Measurements from ENCODE around the gene ARHGAP9. TPM values are rescaled to one million over a fixed set of nuclear protein-coding genes. Genes with fewer than 3 reads are reported as not detected.
"Not testable (repeated sequence)": the region's sequence is repeated elsewhere in the genome, so short reads cannot be mapped to it uniquely, and the experiment has no call there.

The ARHGAP9 gene
- total RNA-seq, 4 donors from 2014 or later, result 5.2 to 40.5 (median 11.6) TPM

DNA sequence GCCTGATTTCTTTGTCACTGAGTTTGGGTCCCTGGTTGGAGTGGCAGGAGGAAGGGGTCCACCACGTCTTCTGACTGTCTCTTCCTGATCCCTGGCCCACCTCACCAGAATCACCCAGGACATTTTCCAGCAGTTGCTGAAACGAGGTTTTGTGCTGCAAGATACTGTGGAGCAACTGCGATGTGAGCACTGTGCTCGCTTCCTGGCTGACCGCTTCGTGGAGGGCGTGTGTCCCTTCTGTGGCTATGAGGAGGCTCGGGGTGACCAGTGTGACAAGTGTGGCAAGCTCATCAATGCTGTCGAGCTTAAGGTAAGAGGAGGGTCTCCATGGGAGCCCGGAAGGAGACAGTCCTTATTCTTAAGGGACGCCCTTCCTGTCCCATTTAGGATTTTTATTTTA is 20.5 kb upstream of the ARHGAP9 start:
- Histone ChIP-seq H3K36me3 (peaks cover 0 to 100% (median 6%) of the 10 kb centered on the region in 3 donors), H3K4me1 (no peaks in the 10 kb centered on the region), H3K27me3 (no peaks in the 10 kb centered on the region), H3K4me3 (no peak overlapping the region), H3K27ac (no peak overlapping the region), H3K9me3 (no peaks in the 10 kb centered on the region)
- no peak for DNase-seq (ENCODE audit: low spot score in 2 of 2)
- 92 to 93% methylated on average over 11 of the region's 11 CpGs for WGBS, 2 donors
- TF ChIP-seq EP300 (IDR thresholded peaks at IDR 0.05) (no peak), POLR2A (IDR thresholded peaks at IDR 0.05) (no peak)
- TF ChIP-seq, protein P1, sequence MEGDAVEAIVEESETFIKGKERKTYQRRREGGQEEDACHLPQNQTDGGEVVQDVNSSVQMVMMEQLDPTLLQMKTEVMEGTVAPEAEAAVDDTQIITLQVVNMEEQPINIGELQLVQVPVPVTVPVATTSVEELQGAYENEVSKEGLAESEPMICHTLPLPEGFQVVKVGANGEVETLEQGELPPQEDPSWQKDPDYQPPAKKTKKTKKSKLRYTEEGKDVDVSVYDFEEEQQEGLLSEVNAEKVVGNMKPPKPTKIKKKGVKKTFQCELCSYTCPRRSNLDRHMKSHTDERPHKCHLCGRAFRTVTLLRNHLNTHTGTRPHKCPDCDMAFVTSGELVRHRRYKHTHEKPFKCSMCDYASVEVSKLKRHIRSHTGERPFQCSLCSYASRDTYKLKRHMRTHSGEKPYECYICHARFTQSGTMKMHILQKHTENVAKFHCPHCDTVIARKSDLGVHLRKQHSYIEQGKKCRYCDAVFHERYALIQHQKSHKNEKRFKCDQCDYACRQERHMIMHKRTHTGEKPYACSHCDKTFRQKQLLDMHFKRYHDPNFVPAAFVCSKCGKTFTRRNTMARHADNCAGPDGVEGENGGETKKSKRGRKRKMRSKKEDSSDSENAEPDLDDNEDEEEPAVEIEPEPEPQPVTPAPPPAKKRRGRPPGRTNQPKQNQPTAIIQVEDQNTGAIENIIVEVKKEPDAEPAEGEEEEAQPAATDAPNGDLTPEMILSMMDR (IDR thresholded peaks at IDR 0.05), result no peak

DNA sequence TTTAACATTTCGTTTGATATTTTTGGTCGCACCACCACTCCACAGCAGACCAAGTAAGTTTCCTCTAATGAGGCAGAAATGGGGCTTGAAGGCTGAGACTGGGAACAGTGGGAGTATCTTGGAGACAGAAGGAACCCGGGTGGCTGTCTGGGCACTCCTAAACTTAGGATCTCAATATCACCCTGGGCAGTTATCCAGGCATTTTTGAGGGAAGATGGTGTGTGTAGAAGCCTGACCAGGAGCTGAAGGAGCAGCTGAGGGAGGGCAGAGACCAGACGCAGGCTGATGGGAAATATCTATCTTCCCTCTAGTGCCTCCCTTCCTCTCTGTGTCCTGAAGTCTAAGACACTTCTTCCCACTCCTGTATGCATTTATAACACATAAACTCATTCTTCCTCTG is 18.9 kb upstream of the ARHGAP9 start:
- peaks cover 0 to 92% (median 5%) of the 10 kb centered on the region in 3 donors for H3K36me3 ChIP-seq
- no peak overlapping the region for H3K27ac ChIP-seq
- H3K9me3 ChIP-seq, result no peaks in the 10 kb centered on the region
- no peak overlapping the region for H3K4me3 ChIP-seq
- no peaks in the 10 kb centered on the region for H3K27me3 ChIP-seq
- H3K4me1 ChIP-seq, result no peaks in the 10 kb centered on the region
- WGBS, 2 donors, result 96 to 99% methylated on average over 4 of the region's 4 CpGs
- no peak for DNase-seq (ENCODE audit: low spot score in 2 of 2)
- TF ChIP-seq, protein P1 (IDR thresholded peaks at IDR 0.05), result no peak
- TF ChIP-seq EP300 (IDR thresholded peaks at IDR 0.05), result no peak
- TF ChIP-seq POLR2A (IDR thresholded peaks at IDR 0.05), result no peak

DNA sequence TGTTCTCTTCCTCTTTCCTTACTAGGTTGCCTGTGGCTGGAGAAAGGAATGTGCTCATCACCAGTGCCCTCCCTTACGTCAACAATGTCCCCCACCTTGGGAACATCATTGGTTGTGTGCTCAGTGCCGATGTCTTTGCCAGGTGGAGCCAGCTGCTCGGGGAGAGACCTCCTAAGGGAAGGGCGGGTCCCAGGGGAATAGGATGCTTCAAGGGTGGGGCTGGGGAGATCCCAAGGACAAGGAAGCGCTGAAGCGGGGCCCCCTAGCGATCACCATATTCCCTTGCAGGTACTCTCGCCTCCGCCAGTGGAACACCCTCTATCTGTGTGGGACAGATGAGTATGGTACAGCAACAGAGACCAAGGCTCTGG is 18.5 kb upstream of the ARHGAP9 start:
- no peaks in the 10 kb centered on the region for H3K4me1 ChIP-seq
- no peak overlapping the region for H3K27ac ChIP-seq
- no peaks in the 10 kb centered on the region for H3K9me3 ChIP-seq
- H3K27me3 ChIP-seq, result no peaks in the 10 kb centered on the region
- TF ChIP-seq EP300 (IDR thresholded peaks at IDR 0.05) (no peak), POLR2A (IDR thresholded peaks at IDR 0.05) (no peak)
- TF ChIP-seq, protein P1 (IDR thresholded peaks at IDR 0.05), result no peak
- 85 to 86% methylated on average over 9 of the region's 9 CpGs for WGBS, 2 donors
- no peak overlapping the region for H3K4me3 ChIP-seq
- DNase-seq (ENCODE audit: low spot score in 2 of 2), result no peak
- H3K36me3 ChIP-seq, result peaks cover 0 to 88% (median 5%) of the 10 kb centered on the region in 3 donors

DNA sequence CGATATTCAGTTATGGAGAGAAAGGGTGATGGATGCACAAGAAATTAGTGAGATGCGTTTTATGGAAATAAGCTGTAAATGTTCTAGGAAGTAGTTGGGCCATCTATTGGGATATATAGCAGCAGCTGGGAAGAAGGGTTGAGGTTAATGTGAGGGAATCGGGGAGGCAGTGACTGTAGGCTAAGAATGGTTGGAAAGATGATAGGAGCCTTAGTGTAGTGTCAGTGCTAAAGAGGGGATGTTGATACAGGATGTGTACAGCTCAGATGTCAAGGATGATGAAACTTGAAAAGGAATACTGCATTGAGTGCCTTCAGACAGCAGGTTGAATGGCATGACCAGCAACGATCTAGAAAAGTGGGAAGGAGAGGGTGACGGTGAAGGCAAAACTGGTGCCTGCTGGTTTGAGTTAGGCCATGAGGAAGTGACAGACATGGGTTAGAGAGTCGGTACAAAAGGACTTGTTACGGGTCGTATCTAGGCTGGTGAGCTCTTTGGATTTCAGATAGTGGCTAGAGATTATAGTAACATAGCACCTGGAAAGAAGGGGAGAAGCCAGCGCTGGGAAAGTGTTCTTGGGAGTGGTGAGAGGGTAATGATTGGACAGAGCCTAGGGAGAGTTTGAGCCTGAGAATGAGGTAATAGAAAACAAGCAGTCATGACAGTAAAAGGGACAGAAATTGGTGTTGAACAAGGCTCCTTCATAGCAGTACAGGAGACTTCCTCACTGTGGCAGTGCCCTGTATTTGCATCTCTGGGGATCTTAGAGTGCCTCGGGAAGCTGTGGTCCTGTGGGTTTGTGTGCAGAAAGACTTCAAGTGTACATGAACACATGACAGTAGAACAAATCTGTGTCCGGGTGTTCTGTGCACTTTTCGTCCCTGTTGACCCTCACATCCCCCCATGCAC is 17.8 kb upstream of the ARHGAP9 start:
- WGBS, 2 donors, result 89 to 90% methylated on average over 12 of the region's 12 CpGs
- DNase-seq (ENCODE audit: low spot score in 2 of 2), result no peak
- peaks cover 0 to 86% (median 5%) of the 10 kb centered on the region in 3 donors for H3K36me3 ChIP-seq

DNA sequence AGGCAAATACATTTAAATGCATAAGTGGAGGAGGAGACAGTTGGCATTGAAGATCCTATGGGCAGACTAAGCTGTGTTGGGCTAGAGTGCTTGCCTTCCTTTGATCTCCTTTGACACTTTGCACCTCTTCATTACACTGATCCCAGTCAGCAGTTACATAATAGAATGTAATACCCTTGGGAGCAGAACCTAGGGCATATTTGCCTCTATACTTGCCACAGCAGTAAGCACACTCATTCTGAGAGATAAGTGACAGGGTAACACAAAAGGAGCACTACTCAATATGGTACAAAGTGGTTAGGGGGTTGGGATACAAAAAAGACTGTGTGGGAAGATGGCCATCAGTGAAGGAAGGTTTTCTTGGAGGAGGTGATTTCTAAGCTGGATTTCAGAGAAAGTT is 17.2 kb upstream of the ARHGAP9 start:
- no peaks in the 10 kb centered on the region for H3K9me3 ChIP-seq
- no peaks in the 10 kb centered on the region for H3K27me3 ChIP-seq
- no peak for TF ChIP-seq POLR2A (IDR thresholded peaks at IDR 0.05)
- peaks cover 1 to 86% (median 5%) of the 10 kb centered on the region in 3 donors for H3K36me3 ChIP-seq
- no peak overlapping the region for H3K4me3 ChIP-seq
- no peak for DNase-seq (ENCODE audit: low spot score in 2 of 2)
- H3K27ac ChIP-seq, result no peak overlapping the region
- H3K4me1 ChIP-seq, result no peaks in the 10 kb centered on the region

More for the DNA sequence above, 17.8 kb upstream of the ARHGAP9 start:
- H3K4me1 ChIP-seq, result no peaks in the 10 kb centered on the region
- H3K27ac ChIP-seq, result no peak overlapping the region
- H3K9me3 ChIP-seq, result no peaks in the 10 kb centered on the region
- H3K4me3 ChIP-seq, result no peak overlapping the region
- no peak for TF ChIP-seq POLR2A (IDR thresholded peaks at IDR 0.05)
- no peaks in the 10 kb centered on the region for H3K27me3 ChIP-seq

DNA sequence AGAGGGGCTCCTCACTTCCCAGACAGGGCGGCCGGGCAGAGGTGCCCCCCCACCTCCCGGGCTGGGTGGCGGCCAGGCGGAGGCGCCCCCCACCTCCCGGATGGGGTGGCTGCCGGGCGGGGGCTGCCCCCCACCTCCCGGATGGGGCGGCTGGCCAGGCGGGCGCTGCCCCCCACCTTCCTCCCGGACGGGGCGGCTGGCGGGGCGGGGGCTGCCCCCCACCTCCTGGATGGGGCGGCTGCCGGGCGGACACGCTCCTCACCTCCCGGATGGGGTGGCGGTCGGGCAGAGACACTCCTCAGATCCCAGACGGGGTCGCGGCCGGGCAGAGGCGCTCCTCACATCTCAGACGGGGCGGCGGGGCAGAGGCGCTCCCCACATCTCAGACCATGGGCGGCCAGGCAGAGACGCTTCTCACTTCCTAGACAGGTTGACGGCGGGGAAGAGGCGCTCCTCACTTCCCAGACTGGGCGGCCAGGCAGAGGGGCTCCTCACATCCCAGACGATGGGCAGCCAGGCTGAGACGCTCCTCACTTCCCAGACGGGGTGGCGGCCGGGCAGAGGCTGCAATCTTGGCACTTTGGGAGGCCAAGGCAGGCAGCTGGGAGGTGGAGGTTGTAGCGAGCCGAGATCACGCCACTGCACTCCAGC is 15.5 kb upstream of the ARHGAP9 start:
- H3K27me3 ChIP-seq; DNase-seq (ENCODE audit: low spot score in 2 of 2); H3K27ac ChIP-seq; H3K4me3 ChIP-seq; H3K4me1 ChIP-seq; H3K9me3 ChIP-seq: not testable (repeated sequence)
- H3K36me3 ChIP-seq, result peaks cover 3 to 86% (median 5%) of the 10 kb centered on the region in 3 donors
- WGBS, 2 donors, result 95 to 99% methylated on average over 15 to 22 of the region's 48 CpGs

Measured in tibial nerve (tissue), 4 donors.